GM10248 (cell line): ENCODE data around the gene MMP1.

Experiments
- CTCF ChIA-PET: fragments of 300-600 bp; sonication (Branson Sonifier 250); formaldehyde crosslinking; extraction: SDS; loops from one replicate; lab custom pipeline; 2021; ENCODE audit warnings: antibody characterized with exemption; lab: Yijun Ruan, JAX
- POLR2A ChIA-PET: fragments of 350-650 bp; sonication (Branson Sonifier 250); formaldehyde crosslinking; extraction: SDS; loops from one replicate; lab custom pipeline; 2020; ENCODE audit warnings: antibody characterized with exemption; lab: Yijun Ruan, JAX
- DNase-seq: peaks from one replicate; pipeline ENCODE4 v3.0.0; 2012; ENCODE audit errors: extremely low spot score
- CTCF ChIP-seq: IDR thresholded peaks from 2 replicates; pipeline ENCODE4 v1.5.1; 2012; ENCODE audit warnings: mild to moderate bottlenecking, low read depth; ENCODE audit errors: extremely low read depth, missing control alignments, control extremely low read depth

MMP1 gene

GRCh38 chr11:102773386-102773785, 24.6 kb downstream of the MMP1 start:
- TF ChIP-seq CTCF, result no peak
- DNase-seq, result no peak
- CTCF ChIA-PET, result no interaction called here
- POLR2A ChIA-PET, result no interaction called here

GRCh38 chr11:102771351-102771750, 26.6 kb downstream of the MMP1 start:
- POLR2A ChIA-PET, result no interaction called here
- DNase-seq, result no peak
- TF ChIP-seq CTCF, result no peak
- CTCF ChIA-PET, result interaction anchor here (1.0 kb wide), 1 partner anchor 16 kb away, joined by 3 read pairs; no protein-coding TSS in a partner anchor

DNA sequence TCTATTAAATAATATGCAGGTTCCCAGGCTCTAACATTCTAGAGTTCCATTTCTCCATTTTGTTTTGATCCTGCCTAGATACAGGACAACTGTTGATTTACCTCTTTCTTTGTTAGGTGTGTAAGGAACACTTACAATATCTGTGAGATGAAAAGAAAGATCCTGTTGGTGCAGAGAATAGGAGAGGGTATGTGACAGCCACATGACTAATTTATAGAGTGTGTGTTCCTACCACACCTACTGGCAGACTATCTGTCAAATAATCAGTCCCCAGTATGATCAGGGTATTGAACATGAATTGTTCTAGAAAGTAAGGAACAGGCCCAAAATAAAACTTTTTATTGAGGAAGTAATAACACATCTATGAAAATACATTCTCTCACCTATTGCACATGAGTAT, 27.8 kb downstream of the MMP1 start:
- ChIA-PET CTCF (interaction anchor here (1.0 kb wide), 1 partner anchor 15 kb away, joined by 3 read pairs; no protein-coding TSS in a partner anchor), POLR2A (no interaction called here)
- DNase-seq, result no peak
- TF ChIP-seq CTCF, result no peak

GRCh38 chr11:102767800-102768199, 30.2 kb downstream of the MMP1 start:
- DNase-seq, result no peak
- CTCF ChIA-PET, result interaction anchor here (0.6 kb wide), 1 partner anchor 14 kb away, joined by 3 read pairs; no protein-coding TSS in a partner anchor
- no peak for TF ChIP-seq CTCF

GRCh38 chr11:102763440-102763839, 34.5 kb downstream of the MMP1 start:
- DNase-seq, result no peak
- CTCF ChIA-PET, result no interaction called here
- POLR2A ChIA-PET, result no interaction called here
- TF ChIP-seq CTCF, result no peak

More at GRCh38 chr11:102767800-102768199, 30.2 kb downstream of the MMP1 start:
- POLR2A ChIA-PET, result no interaction called here

GRCh38 chr11:102762361-102762767, 35.6 kb downstream of the MMP1 start:
- CTCF ChIA-PET, result interaction anchor here (1.3 to 1.4 kb wide), 2 partner anchors 34 to 274 kb away, joined by 3 read pairs; no protein-coding TSS in a partner anchor
- POLR2A ChIA-PET, result interaction anchor here (0.7 kb wide), 1 partner anchor 185 kb away, joined by 3 read pairs; no protein-coding TSS in a partner anchor
- TF ChIP-seq CTCF, result no peak
- DNase-seq, result no peak
